ENCODE measurements around the gene TMEM52B. TPM values are rescaled to one million over a fixed set of nuclear protein-coding genes. Genes with fewer than 3 reads are reported as not detected.

Gene TMEM52B
- total and polyA plus RNA-seq, 2 experiments from 2014 or later, result not detected

DNA sequence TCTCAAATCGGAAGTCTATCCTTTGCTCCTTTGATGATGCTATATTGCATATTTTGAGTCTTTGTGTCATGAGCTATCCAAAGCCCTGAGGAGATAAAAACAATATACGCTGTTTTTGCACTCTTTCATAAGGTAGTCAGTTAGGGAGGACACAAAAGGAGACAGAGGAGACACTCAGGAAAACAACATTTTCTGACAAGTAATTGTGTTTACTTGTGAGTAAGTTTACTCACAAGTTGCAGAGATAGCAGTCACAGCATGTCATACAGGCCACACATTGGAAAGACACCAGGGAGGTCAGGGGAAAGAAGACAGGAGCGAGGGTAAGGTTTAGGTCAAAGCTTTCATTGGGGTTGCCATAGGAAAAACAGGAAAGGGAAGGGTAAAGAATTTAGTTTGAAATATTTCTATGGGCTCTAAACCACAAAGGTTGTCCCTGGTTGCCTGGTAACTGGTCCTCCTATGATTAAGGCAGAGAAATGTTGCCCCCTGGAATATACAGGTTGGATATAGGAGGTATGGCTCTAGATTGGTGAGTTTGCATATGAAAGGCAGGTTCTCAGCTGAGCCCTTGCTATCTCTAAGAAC is 26.5 kb downstream of the TMEM52B start (continued):
- no peak for TF ChIP-seq ZNF331 (CRISPR knock-in tag; IDR thresholded peaks at IDR 0.05; ENCODE audit: low read depth)
- TF ChIP-seq, protein P1, sequence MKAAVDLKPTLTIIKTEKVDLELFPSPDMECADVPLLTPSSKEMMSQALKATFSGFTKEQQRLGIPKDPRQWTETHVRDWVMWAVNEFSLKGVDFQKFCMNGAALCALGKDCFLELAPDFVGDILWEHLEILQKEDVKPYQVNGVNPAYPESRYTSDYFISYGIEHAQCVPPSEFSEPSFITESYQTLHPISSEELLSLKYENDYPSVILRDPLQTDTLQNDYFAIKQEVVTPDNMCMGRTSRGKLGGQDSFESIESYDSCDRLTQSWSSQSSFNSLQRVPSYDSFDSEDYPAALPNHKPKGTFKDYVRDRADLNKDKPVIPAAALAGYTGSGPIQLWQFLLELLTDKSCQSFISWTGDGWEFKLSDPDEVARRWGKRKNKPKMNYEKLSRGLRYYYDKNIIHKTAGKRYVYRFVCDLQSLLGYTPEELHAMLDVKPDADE (IDR thresholded peaks at IDR 0.05), result no peak
- TF ChIP-seq ZNF114 (CRISPR knock-in tag; IDR thresholded peaks at IDR 0.05), result no peak
- TF ChIP-seq, protein P2, sequence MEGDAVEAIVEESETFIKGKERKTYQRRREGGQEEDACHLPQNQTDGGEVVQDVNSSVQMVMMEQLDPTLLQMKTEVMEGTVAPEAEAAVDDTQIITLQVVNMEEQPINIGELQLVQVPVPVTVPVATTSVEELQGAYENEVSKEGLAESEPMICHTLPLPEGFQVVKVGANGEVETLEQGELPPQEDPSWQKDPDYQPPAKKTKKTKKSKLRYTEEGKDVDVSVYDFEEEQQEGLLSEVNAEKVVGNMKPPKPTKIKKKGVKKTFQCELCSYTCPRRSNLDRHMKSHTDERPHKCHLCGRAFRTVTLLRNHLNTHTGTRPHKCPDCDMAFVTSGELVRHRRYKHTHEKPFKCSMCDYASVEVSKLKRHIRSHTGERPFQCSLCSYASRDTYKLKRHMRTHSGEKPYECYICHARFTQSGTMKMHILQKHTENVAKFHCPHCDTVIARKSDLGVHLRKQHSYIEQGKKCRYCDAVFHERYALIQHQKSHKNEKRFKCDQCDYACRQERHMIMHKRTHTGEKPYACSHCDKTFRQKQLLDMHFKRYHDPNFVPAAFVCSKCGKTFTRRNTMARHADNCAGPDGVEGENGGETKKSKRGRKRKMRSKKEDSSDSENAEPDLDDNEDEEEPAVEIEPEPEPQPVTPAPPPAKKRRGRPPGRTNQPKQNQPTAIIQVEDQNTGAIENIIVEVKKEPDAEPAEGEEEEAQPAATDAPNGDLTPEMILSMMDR (conservative IDR thresholded peaks at IDR 0.05; ENCODE audit: low read depth in 2 of 2), result no peak

DNA sequence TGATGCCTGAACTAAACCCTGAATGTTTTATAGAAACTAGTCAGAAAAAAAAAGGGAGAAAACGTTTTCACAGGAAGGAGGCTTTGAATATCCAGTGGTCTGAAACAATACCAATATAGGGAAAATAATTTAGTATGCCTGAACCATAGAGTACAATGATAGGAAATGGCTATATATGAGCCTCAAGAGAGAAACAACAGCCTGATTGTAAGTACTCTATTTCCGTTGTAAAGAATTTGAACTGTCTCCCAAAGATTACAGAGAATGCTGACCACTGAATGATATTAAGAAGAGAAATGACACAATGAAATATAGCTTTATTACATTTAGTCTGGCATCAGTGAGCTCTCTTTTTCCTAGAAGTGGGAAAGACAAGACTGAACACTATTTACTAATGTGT is 28.3 kb downstream of the TMEM52B start:
- Mint-ChIP-seq H3K4me1 (peaks cover 23% of the 10 kb centered on the region), H3K9me3 (no peaks in the 10 kb centered on the region; the same call in 2 of the 3 replicates), H3K27me3 (ENCODE audit: insufficient read depth, low read depth, poor library complexity) (peaks cover 2% of the 10 kb centered on the region), H3K4me3 (no peak overlapping the region), H3K36me3 (ENCODE audit: low read depth) (no peaks in the 10 kb centered on the region), H3K27ac (no peak overlapping the region)
- Histone ChIP-seq H3K79me2 (replicated peaks; ENCODE audit: insufficient read depth) (no peaks in the 10 kb centered on the region), H3K4me2 (no peak overlapping the region), H3K36me3 (ENCODE audit: insufficient read depth) (no peaks in the 10 kb centered on the region), H3K27me3 (ENCODE audit: insufficient read depth) (no peaks in the 10 kb centered on the region), H3K27ac (ENCODE audit: low read depth) (no peak overlapping the region), H3K4me1 (ENCODE audit: insufficient read depth) (peaks cover 6% of the 10 kb centered on the region), H4K20me1 (replicated peaks; ENCODE audit: insufficient read depth) (no peaks in the 10 kb centered on the region), H2AFZ (no peak overlapping the region), H3K9me2 (ENCODE audit: insufficient read depth) (no peaks in the 10 kb centered on the region), H3F3A (replicated peaks; ENCODE audit: low read depth) (no peaks in the 10 kb centered on the region), H3K4me3 (no peak overlapping the region)
- ATAC-seq, result no peak
- DNase-seq (ENCODE audit: low spot score), result no peak
- TF ChIP-seq, protein P3, sequence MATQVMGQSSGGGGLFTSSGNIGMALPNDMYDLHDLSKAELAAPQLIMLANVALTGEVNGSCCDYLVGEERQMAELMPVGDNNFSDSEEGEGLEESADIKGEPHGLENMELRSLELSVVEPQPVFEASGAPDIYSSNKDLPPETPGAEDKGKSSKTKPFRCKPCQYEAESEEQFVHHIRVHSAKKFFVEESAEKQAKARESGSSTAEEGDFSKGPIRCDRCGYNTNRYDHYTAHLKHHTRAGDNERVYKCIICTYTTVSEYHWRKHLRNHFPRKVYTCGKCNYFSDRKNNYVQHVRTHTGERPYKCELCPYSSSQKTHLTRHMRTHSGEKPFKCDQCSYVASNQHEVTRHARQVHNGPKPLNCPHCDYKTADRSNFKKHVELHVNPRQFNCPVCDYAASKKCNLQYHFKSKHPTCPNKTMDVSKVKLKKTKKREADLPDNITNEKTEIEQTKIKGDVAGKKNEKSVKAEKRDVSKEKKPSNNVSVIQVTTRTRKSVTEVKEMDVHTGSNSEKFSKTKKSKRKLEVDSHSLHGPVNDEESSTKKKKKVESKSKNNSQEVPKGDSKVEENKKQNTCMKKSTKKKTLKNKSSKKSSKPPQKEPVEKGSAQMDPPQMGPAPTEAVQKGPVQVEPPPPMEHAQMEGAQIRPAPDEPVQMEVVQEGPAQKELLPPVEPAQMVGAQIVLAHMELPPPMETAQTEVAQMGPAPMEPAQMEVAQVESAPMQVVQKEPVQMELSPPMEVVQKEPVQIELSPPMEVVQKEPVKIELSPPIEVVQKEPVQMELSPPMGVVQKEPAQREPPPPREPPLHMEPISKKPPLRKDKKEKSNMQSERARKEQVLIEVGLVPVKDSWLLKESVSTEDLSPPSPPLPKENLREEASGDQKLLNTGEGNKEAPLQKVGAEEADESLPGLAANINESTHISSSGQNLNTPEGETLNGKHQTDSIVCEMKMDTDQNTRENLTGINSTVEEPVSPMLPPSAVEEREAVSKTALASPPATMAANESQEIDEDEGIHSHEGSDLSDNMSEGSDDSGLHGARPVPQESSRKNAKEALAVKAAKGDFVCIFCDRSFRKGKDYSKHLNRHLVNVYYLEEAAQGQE (IDR thresholded peaks at IDR 0.05; ENCODE audit: unreplicated experiment), result no peak
- TF ChIP-seq CREB1 (CRISPR knock-in tag; IDR thresholded peaks at IDR 0.05; ENCODE audit: low read depth), result no peak
- no peak for TF ChIP-seq EZH2phosphoT487 (IDR thresholded peaks at IDR 0.05; ENCODE audit: unreplicated experiment)
- TF ChIP-seq, protein P1 (IDR thresholded peaks at IDR 0.05), result no peak
- TF ChIP-seq STAT1 (IDR thresholded peaks at IDR 0.05; ENCODE audit: unreplicated experiment), result no peak
- no peak for TF ChIP-seq ZNF331 (CRISPR knock-in tag; IDR thresholded peaks at IDR 0.05; ENCODE audit: low read depth)
- no peak for TF ChIP-seq ZNF114 (CRISPR knock-in tag; IDR thresholded peaks at IDR 0.05)
- no peak for TF ChIP-seq EZH2 (IDR thresholded peaks at IDR 0.05; ENCODE audit: low read depth, unreplicated experiment)
- TF ChIP-seq POLR2AphosphoS5 (IDR thresholded peaks at IDR 0.05; ENCODE audit: low read depth), result no peak
- TF ChIP-seq, protein P2 (conservative IDR thresholded peaks at IDR 0.05; ENCODE audit: low read depth in 2 of 2), result no peak
- no peak for TF ChIP-seq NANOG (IDR thresholded peaks at IDR 0.05; ENCODE audit: borderline replicate concordance)

All from GM23338 (cell line).